ENCODE measurements around the gene SDR42E2. TPM values are rescaled to one million over a fixed set of nuclear protein-coding genes. Genes with fewer than 3 reads are reported as not detected.

Gene SDR42E2
- polyA plus RNA-seq, 1 of the 3 experiments (the other 2 are of a cell fraction): not detected

DNA sequence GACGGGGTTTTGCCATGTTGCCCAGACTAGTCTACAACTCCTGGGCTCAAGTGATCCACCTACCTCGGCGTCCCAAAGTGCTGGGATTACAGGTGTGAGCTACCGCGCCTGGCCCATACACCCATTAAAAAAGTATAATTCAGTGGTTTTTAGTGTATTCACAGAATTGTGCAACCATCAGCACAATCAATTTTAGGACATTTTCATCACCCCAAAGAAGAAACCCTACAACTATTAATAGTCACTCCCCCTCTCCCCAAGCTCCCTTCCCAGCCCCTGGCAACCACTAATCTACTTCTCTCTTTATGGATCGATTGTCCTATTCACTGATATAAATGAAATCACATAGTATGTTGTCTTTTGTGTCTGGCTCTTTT, 39.9 kb downstream of the SDR42E2 start:
- ChIA-PET CTCF (interaction anchor here (0.9 to 1.1 kb wide), 2 partner anchors 11 to 98 kb away, joined by 3 to 6 read pairs; no protein-coding TSS in a partner anchor), POLR2A (no interaction called here)
- TF ChIP-seq GATA2 (CRISPR knock-in tag; IDR thresholded peaks at IDR 0.05): no peak
- TF ChIP-seq SMC3 (IDR thresholded peaks at IDR 0.05; ENCODE audit: low read depth, low read length): no peak
- TF ChIP-seq JUND (IDR thresholded peaks at IDR 0.05): no peak
- TF ChIP-seq FOXM1 (IDR thresholded peaks at IDR 0.05; ENCODE audit: low read depth): no peak
- TF ChIP-seq FOSL2 (IDR thresholded peaks at IDR 0.05; ENCODE audit: borderline replicate concordance, low read depth): no peak
- TF ChIP-seq, protein P1, sequence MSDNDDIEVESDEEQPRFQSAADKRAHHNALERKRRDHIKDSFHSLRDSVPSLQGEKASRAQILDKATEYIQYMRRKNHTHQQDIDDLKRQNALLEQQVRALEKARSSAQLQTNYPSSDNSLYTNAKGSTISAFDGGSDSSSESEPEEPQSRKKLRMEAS (IDR thresholded peaks at IDR 0.05; ENCODE audit: low read depth): no peak

DNA sequence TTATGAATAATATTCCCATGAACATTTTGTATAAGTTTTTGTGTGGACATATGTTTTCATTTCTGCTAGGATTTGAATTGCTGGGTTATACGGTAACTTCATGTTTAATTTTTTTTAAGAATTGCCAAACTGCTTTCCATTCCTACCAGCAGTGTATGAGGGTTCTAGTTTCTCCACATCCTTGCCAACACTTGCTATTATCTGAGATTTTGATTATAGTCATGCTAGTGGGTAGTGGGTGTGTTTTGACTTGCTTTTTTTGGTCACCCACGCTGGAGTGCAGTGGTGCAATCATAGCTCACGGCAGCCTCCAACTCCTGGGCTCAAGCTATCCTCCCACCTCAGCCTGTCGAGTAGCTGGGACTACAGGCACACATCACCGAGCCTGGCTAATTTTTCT, 40.8 kb downstream of the SDR42E2 start:
- no peaks in the 10 kb centered on the region for H3K9me3 ChIP-seq
- no peak overlapping the region for H3K9ac ChIP-seq
- H4K20me1 ChIP-seq (ENCODE audit: insufficient read depth): peaks cover 4% of the 10 kb centered on the region
- peaks cover 7 to 14% of the 10 kb centered on the region in 2 experiments; a peak in 2 of 4 replicates for H3K4me1 ChIP-seq (ENCODE audit: control insufficient read depth in 1 of 2, insufficient read depth in 2 of 2, low read depth in 1 of 2, low read length in 1 of 2)
- no peak overlapping the region for H3K27ac ChIP-seq (ENCODE audit: low read depth in 2 of 2, low read length in 1 of 2)
- TF ChIP-seq RFX5 (IDR thresholded peaks at IDR 0.05; ENCODE audit: low read length) (no peak), GATA2 (CRISPR knock-in tag; IDR thresholded peaks at IDR 0.05) (no peak), RCOR1 (IDR thresholded peaks at IDR 0.05; ENCODE audit: low read length) (no peak), FOXM1 (IDR thresholded peaks at IDR 0.05; ENCODE audit: low read depth) (no peak), NFIC (IDR thresholded peaks at IDR 0.05; ENCODE audit: borderline replicate concordance) (no peak), RXRA (IDR thresholded peaks at IDR 0.05; ENCODE audit: borderline replicate concordance, low read depth) (no peak), SIN3A (IDR thresholded peaks at IDR 0.05; ENCODE audit: borderline replicate concordance, low read depth, low read length) (no peak), YY1 (IDR thresholded peaks at IDR 0.05; ENCODE audit: low read depth) (no peak)
- TF ChIP-seq, protein P2, sequence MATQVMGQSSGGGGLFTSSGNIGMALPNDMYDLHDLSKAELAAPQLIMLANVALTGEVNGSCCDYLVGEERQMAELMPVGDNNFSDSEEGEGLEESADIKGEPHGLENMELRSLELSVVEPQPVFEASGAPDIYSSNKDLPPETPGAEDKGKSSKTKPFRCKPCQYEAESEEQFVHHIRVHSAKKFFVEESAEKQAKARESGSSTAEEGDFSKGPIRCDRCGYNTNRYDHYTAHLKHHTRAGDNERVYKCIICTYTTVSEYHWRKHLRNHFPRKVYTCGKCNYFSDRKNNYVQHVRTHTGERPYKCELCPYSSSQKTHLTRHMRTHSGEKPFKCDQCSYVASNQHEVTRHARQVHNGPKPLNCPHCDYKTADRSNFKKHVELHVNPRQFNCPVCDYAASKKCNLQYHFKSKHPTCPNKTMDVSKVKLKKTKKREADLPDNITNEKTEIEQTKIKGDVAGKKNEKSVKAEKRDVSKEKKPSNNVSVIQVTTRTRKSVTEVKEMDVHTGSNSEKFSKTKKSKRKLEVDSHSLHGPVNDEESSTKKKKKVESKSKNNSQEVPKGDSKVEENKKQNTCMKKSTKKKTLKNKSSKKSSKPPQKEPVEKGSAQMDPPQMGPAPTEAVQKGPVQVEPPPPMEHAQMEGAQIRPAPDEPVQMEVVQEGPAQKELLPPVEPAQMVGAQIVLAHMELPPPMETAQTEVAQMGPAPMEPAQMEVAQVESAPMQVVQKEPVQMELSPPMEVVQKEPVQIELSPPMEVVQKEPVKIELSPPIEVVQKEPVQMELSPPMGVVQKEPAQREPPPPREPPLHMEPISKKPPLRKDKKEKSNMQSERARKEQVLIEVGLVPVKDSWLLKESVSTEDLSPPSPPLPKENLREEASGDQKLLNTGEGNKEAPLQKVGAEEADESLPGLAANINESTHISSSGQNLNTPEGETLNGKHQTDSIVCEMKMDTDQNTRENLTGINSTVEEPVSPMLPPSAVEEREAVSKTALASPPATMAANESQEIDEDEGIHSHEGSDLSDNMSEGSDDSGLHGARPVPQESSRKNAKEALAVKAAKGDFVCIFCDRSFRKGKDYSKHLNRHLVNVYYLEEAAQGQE (IDR thresholded peaks at IDR 0.05; ENCODE audit: low read depth, low read length): no peak
- H3F3A ChIP-seq (replicated peaks; ENCODE audit: insufficient read depth): peaks cover 32% of the 10 kb centered on the region
- no peak for DNase-seq
- H3K36me3 ChIP-seq (replicated peaks in 1 of 2; ENCODE audit: control insufficient read depth in 1 of 2, insufficient read depth in 2 of 2, low read length in 1 of 2): no peaks in the 10 kb centered on the region
- H3K79me2 ChIP-seq (ENCODE audit: insufficient read depth): peaks cover 19% of the 10 kb centered on the region
- WGBS (ENCODE audit: low lambda C conversion rate): 81% methylated on average over 5 of the region's 5 CpGs
- H3K4me2 ChIP-seq: no peak overlapping the region
- H3K27me3 ChIP-seq (ENCODE audit: insufficient read depth): no peaks in the 10 kb centered on the region
- ChIA-PET CTCF (interaction anchor here (1.3 to 5.6 kb wide), 3 partner anchors 12 to 97 kb away, joined by 3 to 66 read pairs (median 6); partner anchors contain the start of gene POLR3E), POLR2A (no interaction called here)
- H3K4me3 ChIP-seq (ENCODE audit: low read depth in 2 of 2, low read length in 1 of 2): no peak overlapping the region
- H2AFZ ChIP-seq (ENCODE audit: low read depth): no peak overlapping the region
- H3K9me2 ChIP-seq: no peaks in the 10 kb centered on the region

More for the DNA sequence above, 39.9 kb downstream of the SDR42E2 start:
- Histone ChIP-seq H3F3A (replicated peaks; ENCODE audit: insufficient read depth) (peaks cover 36% of the 10 kb centered on the region), H3K27me3 (ENCODE audit: insufficient read depth) (no peaks in the 10 kb centered on the region), H2AFZ (ENCODE audit: low read depth) (no peak overlapping the region), H3K9me2 (no peaks in the 10 kb centered on the region), H3K9ac (no peak overlapping the region), H3K4me1 (ENCODE audit: control insufficient read depth in 1 of 2, insufficient read depth in 2 of 2, low read depth in 1 of 2, low read length in 1 of 2) (peaks cover 1 to 8% of the 10 kb centered on the region in 2 experiments; a peak in 2 of 4 replicates), H3K27ac (ENCODE audit: low read depth in 2 of 2, low read length in 1 of 2) (no peak overlapping the region), H3K4me3 (ENCODE audit: low read depth in 2 of 2, low read length in 1 of 2) (no peak overlapping the region), H4K20me1 (ENCODE audit: insufficient read depth) (no peaks in the 10 kb centered on the region), H3K9me3 (no peaks in the 10 kb centered on the region), H3K79me2 (ENCODE audit: insufficient read depth) (peaks cover 10% of the 10 kb centered on the region), H3K4me2 (no peak overlapping the region), H3K36me3 (replicated peaks in 1 of 2; ENCODE audit: control insufficient read depth in 1 of 2, insufficient read depth in 2 of 2, low read length in 1 of 2) (no peaks in the 10 kb centered on the region)
- 90% methylated on average over 6 of the region's 6 CpGs for WGBS (ENCODE audit: low lambda C conversion rate)
- DNase-seq: no peak

All from SK-N-SH (cell line).